Adipocyte (in vitro differentiated cells): ENCODE measurements around the gene CDC5L.

Experiments used
- DNase-seq: peaks from one replicate; pipeline ENCODE4 v3.0.0-alpha.2; 2015; ENCODE audit warnings: low read depth
- H3K27me3 ChIP-seq: replicated peaks from 2 replicates; pipeline ENCODE4 v1.7.0; 2013; ENCODE audit warnings: mild to moderate bottlenecking, low read length, moderate library complexity; ENCODE audit not compliant: control insufficient read depth, insufficient read depth
- H3K36me3 ChIP-seq: 2 replicates; pipeline ENCODE4 v1.7.0; 2013; ENCODE audit warnings: low read length, mild to moderate bottlenecking, moderate library complexity; ENCODE audit not compliant: control insufficient read depth, insufficient read depth, severe bottlenecking
- H3K4me1 ChIP-seq: 2 replicates; pipeline ENCODE4 v1.7.0; 2013; ENCODE audit warnings: mild to moderate bottlenecking, low read length, moderate library complexity; ENCODE audit not compliant: control insufficient read depth, insufficient read depth
- H3K4me3 ChIP-seq: 2 replicates; pipeline ENCODE4 v1.7.0; 2013; ENCODE audit warnings: mild to moderate bottlenecking, low read length, moderate library complexity
- H3K9ac ChIP-seq: 2 replicates; pipeline ENCODE4 v1.7.0; 2013; ENCODE audit warnings: mild to moderate bottlenecking, low read length, moderate library complexity
- H3K9me3 ChIP-seq: 2 replicates; pipeline ENCODE4 v1.7.0; 2013; ENCODE audit warnings: mild to moderate bottlenecking, low read length, moderate library complexity; ENCODE audit not compliant: control insufficient read depth

CDC5L gene

GRCh38 chr6:44470115-44470464, 82.6 kb downstream of the CDC5L start:
- no peak overlapping the region for H3K4me3 ChIP-seq
- no peaks in the 10 kb centered on the region for H3K9me3 ChIP-seq
- DNase-seq = no peak
- H3K27me3 ChIP-seq = peaks cover 4% of the 10 kb centered on the region
- H3K9ac ChIP-seq = no peak overlapping the region
- H3K4me1 ChIP-seq = peaks cover 6% of the 10 kb centered on the region
- H3K36me3 ChIP-seq = no peaks in the 10 kb centered on the region

GRCh38 chr6:44470746-44471145, 83.2 kb downstream of the CDC5L start:
- Histone ChIP-seq H3K36me3 (no peaks in the 10 kb centered on the region), H3K27me3 (peaks cover 4% of the 10 kb centered on the region), H3K4me1 (peaks cover 5% of the 10 kb centered on the region), H3K9ac (no peak overlapping the region), H3K4me3 (no peak overlapping the region), H3K9me3 (no peaks in the 10 kb centered on the region)
- no peak for DNase-seq

GRCh38 chr6:44471271-44471981, 83.9 kb downstream of the CDC5L start:
- Histone ChIP-seq H3K9ac (no peak overlapping the region), H3K27me3 (peaks cover 10% of the 10 kb centered on the region), H3K4me1 (peaks cover 5% of the 10 kb centered on the region), H3K9me3 (no peaks in the 10 kb centered on the region), H3K4me3 (no peak overlapping the region), H3K36me3 (no peaks in the 10 kb centered on the region)
- DNase-seq = no peak

GRCh38 chr6:44472250-44472945, 84.9 kb downstream of the CDC5L start:
- Histone ChIP-seq H3K4me3 (no peak overlapping the region), H3K27me3 (peaks cover 15% of the 10 kb centered on the region), H3K9ac (no peak overlapping the region), H3K36me3 (no peaks in the 10 kb centered on the region), H3K4me1 (peaks cover 5% of the 10 kb centered on the region), H3K9me3 (no peaks in the 10 kb centered on the region)
- DNase-seq = no peak

GRCh38 chr6:44473393-44474189, 86.1 kb downstream of the CDC5L start:
- peaks cover 23% of the 10 kb centered on the region for H3K27me3 ChIP-seq
- no peak overlapping the region for H3K9ac ChIP-seq
- no peak overlapping the region for H3K4me3 ChIP-seq
- H3K4me1 ChIP-seq = peaks cover 5% of the 10 kb centered on the region
- no peaks in the 10 kb centered on the region for H3K36me3 ChIP-seq
- H3K9me3 ChIP-seq = no peaks in the 10 kb centered on the region
- DNase-seq = no peak

- Histone ChIP-seq H3K4me3 (no peak overlapping the region), H3K9ac (no peak overlapping the region), H3K9me3 (no peaks in the 10 kb centered on the region), H3K36me3 (no peaks in the 10 kb centered on the region), H3K27me3 (peaks cover 23% of the 10 kb centered on the region), H3K4me1 (peaks cover 5% of the 10 kb centered on the region)
- DNase-seq = no peak
Observed at GRCh38 chr6:44474190-44474631, 86.7 kb downstream of the CDC5L start.

- no peaks in the 10 kb centered on the region for H3K36me3 ChIP-seq
- no peak overlapping the region for H3K4me3 ChIP-seq
- H3K9me3 ChIP-seq = no peaks in the 10 kb centered on the region
- H3K9ac ChIP-seq = peak overlapping the region; percentile 40
- H3K4me1 ChIP-seq = peaks cover 5% of the 10 kb centered on the region
- H3K27me3 ChIP-seq = peaks cover 23% of the 10 kb centered on the region
- no peak for DNase-seq
Observed at GRCh38 chr6:44474643-44475042, 87.1 kb downstream of the CDC5L start.

- DNase-seq = no peak
- Histone ChIP-seq H3K27me3 (peaks cover 27% of the 10 kb centered on the region), H3K9me3 (no peaks in the 10 kb centered on the region), H3K9ac (peak overlapping the region; percentile 40), H3K4me1 (peaks cover 5% of the 10 kb centered on the region), H3K36me3 (no peaks in the 10 kb centered on the region), H3K4me3 (no peak overlapping the region)
Observed at GRCh38 chr6:44475417-44475778, 87.9 kb downstream of the CDC5L start.

GRCh38 chr6:44475779-44476434, 88.4 kb downstream of the CDC5L start:
- Histone ChIP-seq H3K4me1 (peaks cover 5% of the 10 kb centered on the region), H3K27me3 (peaks cover 31% of the 10 kb centered on the region), H3K36me3 (no peaks in the 10 kb centered on the region), H3K4me3 (no peak overlapping the region), H3K9me3 (no peaks in the 10 kb centered on the region), H3K9ac (no peak overlapping the region)
- DNase-seq = peak; percentile 88

GRCh38 chr6:44476849-44477248, 89.3 kb downstream of the CDC5L start:
- H3K27me3 ChIP-seq = peaks cover 32% of the 10 kb centered on the region
- H3K9ac ChIP-seq = no peak overlapping the region
- H3K4me3 ChIP-seq = no peak overlapping the region
- no peaks in the 10 kb centered on the region for H3K9me3 ChIP-seq
- no peak for DNase-seq
- peaks cover 5% of the 10 kb centered on the region for H3K4me1 ChIP-seq
- no peaks in the 10 kb centered on the region for H3K36me3 ChIP-seq
